Testis (tissue), 2 donors: ENCODE results near the gene GMFB.

Source experiments
- POLR2A ChIP-seq: fragments of 450-650 bp; IDR thresholded peaks from one replicate; pipeline ENCODE4 v1.6.1; 2017; ENCODE audit warnings: antibody characterized with exemption, mild to moderate bottlenecking, moderate library complexity
- TF ChIP-seq, protein P1 (sequence below), 3 experiments: fragments of 450-650 bp in 2 of 3; fragments of 200-600 bp in 1 of 3; sonication (generic) in 1 of 3; IDR thresholded peaks; one replicate each; pipeline ENCODE4 v1.5.1; 2016 to 2019; ENCODE audit warnings: antibody characterized with exemption in 3 of 3, mild to moderate bottlenecking in 2 of 3, moderate library complexity in 1 of 3

DNA sequence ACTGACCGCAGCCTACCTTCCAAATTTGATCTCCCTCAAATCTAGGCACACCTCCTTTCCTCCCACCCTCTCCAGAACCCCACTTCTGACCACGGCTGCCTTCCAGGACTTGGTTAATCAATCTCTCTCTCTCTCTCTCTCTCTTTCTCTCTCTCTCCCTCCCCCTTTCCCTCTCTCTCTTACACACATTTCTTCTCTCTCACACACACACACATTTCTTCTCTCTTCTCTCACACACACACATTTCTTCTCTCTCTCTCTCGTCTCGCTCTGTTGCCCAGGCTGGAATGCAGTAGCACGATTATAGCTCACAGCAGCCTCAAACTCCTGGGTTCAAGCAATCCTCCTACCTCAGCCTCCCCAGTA lies 521 bp upstream of the GMFB start:
- TF ChIP-seq, protein P1, sequence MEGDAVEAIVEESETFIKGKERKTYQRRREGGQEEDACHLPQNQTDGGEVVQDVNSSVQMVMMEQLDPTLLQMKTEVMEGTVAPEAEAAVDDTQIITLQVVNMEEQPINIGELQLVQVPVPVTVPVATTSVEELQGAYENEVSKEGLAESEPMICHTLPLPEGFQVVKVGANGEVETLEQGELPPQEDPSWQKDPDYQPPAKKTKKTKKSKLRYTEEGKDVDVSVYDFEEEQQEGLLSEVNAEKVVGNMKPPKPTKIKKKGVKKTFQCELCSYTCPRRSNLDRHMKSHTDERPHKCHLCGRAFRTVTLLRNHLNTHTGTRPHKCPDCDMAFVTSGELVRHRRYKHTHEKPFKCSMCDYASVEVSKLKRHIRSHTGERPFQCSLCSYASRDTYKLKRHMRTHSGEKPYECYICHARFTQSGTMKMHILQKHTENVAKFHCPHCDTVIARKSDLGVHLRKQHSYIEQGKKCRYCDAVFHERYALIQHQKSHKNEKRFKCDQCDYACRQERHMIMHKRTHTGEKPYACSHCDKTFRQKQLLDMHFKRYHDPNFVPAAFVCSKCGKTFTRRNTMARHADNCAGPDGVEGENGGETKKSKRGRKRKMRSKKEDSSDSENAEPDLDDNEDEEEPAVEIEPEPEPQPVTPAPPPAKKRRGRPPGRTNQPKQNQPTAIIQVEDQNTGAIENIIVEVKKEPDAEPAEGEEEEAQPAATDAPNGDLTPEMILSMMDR (IDR thresholded peaks at IDR 0.05) = no peak
- no peak for TF ChIP-seq POLR2A
